Left ventricle myocardium inferior (tissue), 1 donor: ENCODE results near the gene PPM1D. TPM values are rescaled to one million over a fixed set of nuclear protein-coding genes. Genes with fewer than 3 reads are reported as not detected.

Experiments used
- DNase-seq: peaks from one replicate; pipeline ENCODE4 v3.0.0-alpha.2; 2020
- H3K27ac ChIP-seq: fragments of 200-600 bp; replicated peaks from 2 replicates; pipeline ENCODE4 v1.8.0; 2021
- H3K27me3 ChIP-seq: fragments of 200-600 bp; 2 replicates; pipeline ENCODE4 v1.8.0; 2021; ENCODE audit warnings: low read depth
- H3K36me3 ChIP-seq: fragments of 200-600 bp; 2 replicates; pipeline ENCODE4 v1.8.0; 2021
- H3K4me1 ChIP-seq: fragments of 200-600 bp; 2 replicates; pipeline ENCODE4 v1.8.0; 2021
- H3K4me3 ChIP-seq: fragments of 200-600 bp; 2 replicates; pipeline ENCODE4 v1.8.0; 2021; ENCODE audit warnings: mild to moderate bottlenecking, moderate library complexity
- H3K9me3 ChIP-seq: fragments of 200-600 bp; replicated peaks from 2 replicates; pipeline ENCODE4 v1.8.0; 2021
- CTCF ChIP-seq: fragments of 200-600 bp; IDR thresholded peaks from 2 replicates; pipeline ENCODE4 v1.8.0; 2021; ENCODE audit warnings: antibody characterized with exemption, mild to moderate bottlenecking, borderline replicate concordance
- intact Hi-C: fragments of 100-400 bp; cut with micrococcal nuclease; formaldehyde crosslinking; loops from one replicate; pipeline ENCODE4 v1.11.0; 2022
- total RNA-seq: library from RNA; stranded (reverse); fragmentation: NEBNext Ultra II Directional; extraction: Animal tissue kit (Norgen Biotek cat#: 25700); gene quantifications from one replicate; pipeline ENCODE4 v1.2.1, GENCODE V29; 2021
- donor health status: DM: no; HTN: yes; CAD: no; lungs with severe emphysema.

PPM1D gene
- total RNA-seq, 1 donor from 2014 or later = 6.8 TPM

GRCh38 chr17:60712675-60713074 lies 112.7 kb downstream of the PPM1D start:
- no peak overlapping the region for H3K4me3 ChIP-seq

GRCh38 chr17:60713608-60714007 lies 113.6 kb downstream of the PPM1D start:
- TF ChIP-seq CTCF = no peak
- intact Hi-C loops = no loop called here
- H3K4me3 ChIP-seq = no peak overlapping the region
- H3K4me1 ChIP-seq = no peaks in the 10 kb centered on the region
- no peaks in the 10 kb centered on the region for H3K27me3 ChIP-seq
- H3K27ac ChIP-seq = no peak overlapping the region
- DNase-seq = no peak
- peaks cover 18% of the 10 kb centered on the region for H3K36me3 ChIP-seq
- no peaks in the 10 kb centered on the region for H3K9me3 ChIP-seq

More at GRCh38 chr17:60712675-60713074, 112.7 kb downstream of the PPM1D start:
- Histone ChIP-seq H3K9me3 (no peaks in the 10 kb centered on the region), H3K27me3 (no peaks in the 10 kb centered on the region), H3K36me3 (peaks cover 26% of the 10 kb centered on the region), H3K27ac (no peak overlapping the region), H3K4me1 (no peaks in the 10 kb centered on the region)
- DNase-seq = no peak
- TF ChIP-seq CTCF = no peak
- intact Hi-C loops = no loop called here

Other genes with a start within 250 kb of the PPM1D start
- 22.8 TPM for gene USP32, start 208.1 kb upstream of the PPM1D start, total RNA-seq
- not detected for gene CHCT1, start 177.7 kb upstream of the PPM1D start, total RNA-seq
- gene APPBP2, start 74.0 kb upstream of the PPM1D start, total RNA-seq = 16.6 TPM
- 16.5 TPM for gene BCAS3, start 77.7 kb downstream of the PPM1D start, total RNA-seq